GM18502 (cell line): Measurements from ENCODE around the gene CPAMD8.
"Not testable (repeated sequence)": the region's sequence is repeated elsewhere in the genome, so short reads cannot be mapped to it uniquely, and the experiment has no call there.

ENCODE experiments used
- ATAC-seq: cut with Tn5 transposase; IDR thresholded peaks from one replicate; pipeline ENCODE4 v1.9.1; 2021; ENCODE audit warnings: mild to moderate bottlenecking; ENCODE audit not compliant: unreplicated experiment, poor library complexity

CPAMD8 gene

DNA sequence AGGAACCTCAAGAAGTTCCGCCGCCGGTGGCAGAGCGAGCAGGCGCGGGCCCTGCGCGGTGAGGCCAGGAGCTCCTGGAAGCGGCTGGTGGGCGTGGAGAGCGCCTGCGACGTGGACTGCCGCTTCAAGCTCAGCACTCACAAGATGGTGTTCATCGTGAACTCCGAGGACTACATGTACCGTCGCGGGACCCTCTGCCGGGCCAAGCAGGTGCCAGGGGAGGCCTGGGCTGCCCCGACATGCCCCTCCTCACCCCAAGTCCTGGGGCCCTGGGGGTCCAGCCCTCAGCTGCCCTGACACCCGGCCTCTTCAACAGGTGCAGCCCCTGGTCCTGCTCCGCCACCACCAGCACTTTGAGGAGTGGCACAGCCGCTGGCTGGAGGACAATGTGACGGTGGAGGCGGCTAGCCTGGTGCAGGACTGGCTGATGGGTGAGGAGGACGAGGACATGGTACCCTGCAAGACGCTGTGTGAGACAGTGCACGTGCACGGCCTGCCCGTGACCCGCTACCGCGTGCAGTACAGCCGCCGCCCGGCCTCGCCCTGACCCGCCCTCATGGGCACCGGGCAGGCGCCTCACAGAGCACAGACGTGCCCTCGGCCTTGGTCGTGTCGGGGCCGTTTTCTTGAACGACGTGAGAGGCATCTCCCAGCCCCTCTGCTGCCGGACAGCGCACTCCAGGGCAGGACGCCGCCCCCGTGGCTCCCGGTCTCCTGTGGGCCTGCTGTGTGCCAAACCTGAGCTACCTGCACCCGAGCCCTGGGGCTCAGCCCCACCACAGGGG, 148.2 kb downstream of the CPAMD8 start:
- no peak for ATAC-seq

- no peak for ATAC-seq
These were observed 149.0 kb downstream of the CPAMD8 start for GRCh38 chr19:16877581-16877980.

- no peak for ATAC-seq
These were observed 149.7 kb downstream of the CPAMD8 start for GRCh38 chr19:16876904-16877361.

- no peak for ATAC-seq
These were observed 150.7 kb downstream of the CPAMD8 start for GRCh38 chr19:16875584-16876555.

DNA sequence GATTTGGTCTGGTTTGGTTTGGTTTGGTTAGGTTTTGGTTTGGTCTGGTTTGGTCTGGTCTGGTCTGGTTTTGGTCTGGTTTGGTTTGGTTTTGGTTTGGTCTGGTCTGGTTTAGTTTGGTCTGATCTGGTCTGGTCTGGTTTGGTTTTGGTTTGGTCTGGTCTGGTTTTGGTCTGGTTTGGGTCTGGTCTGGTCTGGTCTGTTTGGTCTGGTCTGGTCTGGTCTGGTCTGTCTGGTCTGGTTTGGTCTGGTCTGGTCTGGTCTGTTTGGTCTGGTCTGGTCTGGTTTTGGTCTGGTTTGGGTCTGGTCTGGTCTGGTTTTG, 151.7 kb downstream of the CPAMD8 start:
- ATAC-seq = not testable (repeated sequence)

DNA sequence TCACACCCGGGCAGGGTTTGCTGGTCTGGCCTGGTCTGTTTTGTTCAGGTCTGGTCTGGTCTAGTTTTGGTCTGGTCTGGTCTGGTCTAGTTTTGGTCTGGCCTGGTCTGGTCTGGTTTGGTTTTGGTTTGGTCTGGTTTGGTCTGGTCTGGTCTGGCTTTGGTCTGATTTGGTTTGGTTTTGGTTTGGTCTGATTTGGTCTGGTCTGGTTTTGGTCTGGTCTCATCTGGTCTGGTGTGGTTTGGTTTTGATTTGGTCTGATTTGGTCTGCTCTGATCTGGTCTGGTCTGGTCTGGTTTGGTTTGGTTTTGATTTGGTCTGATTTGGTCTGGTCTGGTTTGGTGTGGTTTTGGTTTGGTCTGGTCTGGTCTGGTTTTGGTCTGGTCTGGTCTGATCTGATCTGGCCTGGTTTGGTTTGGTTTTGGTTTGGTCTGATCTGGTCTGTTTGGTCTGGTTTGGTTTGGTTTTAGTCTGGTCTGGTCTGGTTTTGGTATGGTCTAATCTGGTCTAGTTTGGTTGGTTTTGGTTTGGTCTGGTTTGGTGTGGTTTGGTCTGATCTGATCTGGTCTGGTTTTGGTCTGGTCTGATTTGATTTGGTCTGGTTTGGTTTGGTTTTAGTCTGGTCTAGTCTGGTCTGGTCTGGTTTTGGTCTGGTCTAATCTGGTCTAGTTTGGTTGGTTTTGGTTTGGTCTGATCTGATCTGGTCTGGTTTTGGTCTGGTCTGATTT, 152.2 kb downstream of the CPAMD8 start:
- no peak for ATAC-seq

GRCh38 chr19:16873594-16873993, 153.0 kb downstream of the CPAMD8 start:
- ATAC-seq = no peak

- no peak for ATAC-seq
These were observed 153.9 kb downstream of the CPAMD8 start for GRCh38 chr19:16872728-16873127.

DNA sequence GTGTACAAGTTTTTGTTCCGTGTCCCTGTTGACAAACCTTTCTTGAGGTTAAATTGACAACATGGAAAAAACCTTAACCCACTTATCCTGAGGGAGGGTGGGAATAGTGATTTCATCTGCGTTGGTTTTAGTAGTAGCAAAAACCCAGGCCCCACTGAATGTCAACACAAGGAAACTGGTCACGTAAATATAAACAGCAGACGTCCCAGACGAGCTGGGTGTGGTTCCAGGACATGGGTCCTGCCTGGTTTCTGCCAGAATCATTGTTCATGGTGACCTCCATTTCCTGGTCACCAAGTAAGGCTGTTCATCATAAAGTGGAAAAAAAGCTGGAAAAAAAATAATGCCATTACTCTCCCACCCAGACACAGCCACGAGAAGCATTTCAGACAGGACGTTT, 154.7 kb downstream of the CPAMD8 start:
- no peak for ATAC-seq

GRCh38 chr19:16869331-16869972, 157.2 kb downstream of the CPAMD8 start:
- ATAC-seq = no peak

GRCh38 chr19:16868423-16869130, 158.0 kb downstream of the CPAMD8 start:
- no peak for ATAC-seq

GRCh38 chr19:16867211-16867610, 159.4 kb downstream of the CPAMD8 start:
- ATAC-seq = no peak

DNA sequence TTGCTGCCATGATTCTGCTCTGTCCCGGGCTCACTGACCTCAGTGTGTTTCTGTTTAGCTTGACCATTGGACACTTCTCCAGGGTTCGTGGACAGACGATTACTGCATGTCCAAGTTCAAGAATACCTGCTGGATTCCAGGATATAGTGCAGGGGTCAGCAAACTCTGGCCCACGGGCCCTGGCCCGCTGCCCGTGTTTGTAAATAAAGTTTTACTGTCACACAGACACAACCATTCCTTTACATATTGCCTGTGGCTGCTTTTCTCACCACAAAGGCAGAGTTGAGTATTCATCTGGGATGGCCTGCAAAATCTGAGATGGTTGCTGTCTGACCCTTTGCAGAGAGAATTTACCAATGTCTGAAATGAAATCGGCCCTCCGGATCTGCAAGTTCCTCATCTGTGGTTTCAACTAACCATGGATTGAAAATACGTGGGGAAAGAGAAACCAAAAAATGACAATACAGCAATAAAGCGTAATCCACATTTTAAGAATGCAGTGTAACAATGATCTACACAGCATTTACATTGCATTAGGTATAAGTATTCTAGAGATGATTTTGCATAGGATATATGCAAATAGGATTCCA, 163.7 kb downstream of the CPAMD8 start:
- no peak for ATAC-seq

- no peak for ATAC-seq
These were observed 164.8 kb downstream of the CPAMD8 start for GRCh38 chr19:16861834-16862233.

DNA sequence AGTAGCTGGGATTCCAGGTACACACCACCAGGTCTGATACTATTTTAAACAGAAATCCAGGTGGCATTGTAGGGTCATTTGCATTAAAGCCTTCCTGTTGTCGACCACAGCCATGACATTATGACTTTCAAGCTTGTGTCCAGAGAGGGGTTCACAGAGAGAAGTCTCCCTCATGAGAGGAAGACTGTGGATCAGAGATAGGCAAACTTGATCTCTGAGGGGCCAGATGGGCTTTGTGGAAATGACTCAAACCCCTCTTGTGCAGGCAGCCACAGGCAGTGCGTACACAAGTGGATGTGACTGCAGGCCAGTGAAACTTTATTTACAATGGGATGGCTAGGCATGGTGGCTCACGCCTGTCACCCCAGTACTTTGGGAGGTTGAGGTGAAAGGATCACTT, 165.6 kb downstream of the CPAMD8 start:
- no peak for ATAC-seq

- ATAC-seq = no peak
These were observed 166.5 kb downstream of the CPAMD8 start for GRCh38 chr19:16860118-16860517.

DNA sequence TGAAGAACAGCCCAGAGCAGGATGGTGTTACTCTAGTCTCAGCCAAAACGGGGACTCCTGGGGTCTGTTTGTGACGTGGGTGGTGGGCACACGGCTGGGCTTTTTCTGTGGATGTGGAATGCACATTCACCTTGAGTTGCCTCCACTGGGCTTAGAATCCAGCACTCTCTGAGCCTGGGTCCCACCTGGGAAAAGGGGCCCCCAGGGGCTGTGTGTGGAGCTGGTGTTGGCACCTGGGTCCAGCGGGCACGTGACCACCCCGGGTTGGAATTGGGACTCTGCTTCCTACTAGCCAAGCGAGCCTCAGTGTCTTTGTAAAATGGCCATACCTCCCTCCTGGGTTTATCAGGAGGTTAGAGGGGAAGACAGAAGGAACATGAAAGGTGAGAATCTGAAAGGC, 167.0 kb downstream of the CPAMD8 start:
- no peak for ATAC-seq

DNA sequence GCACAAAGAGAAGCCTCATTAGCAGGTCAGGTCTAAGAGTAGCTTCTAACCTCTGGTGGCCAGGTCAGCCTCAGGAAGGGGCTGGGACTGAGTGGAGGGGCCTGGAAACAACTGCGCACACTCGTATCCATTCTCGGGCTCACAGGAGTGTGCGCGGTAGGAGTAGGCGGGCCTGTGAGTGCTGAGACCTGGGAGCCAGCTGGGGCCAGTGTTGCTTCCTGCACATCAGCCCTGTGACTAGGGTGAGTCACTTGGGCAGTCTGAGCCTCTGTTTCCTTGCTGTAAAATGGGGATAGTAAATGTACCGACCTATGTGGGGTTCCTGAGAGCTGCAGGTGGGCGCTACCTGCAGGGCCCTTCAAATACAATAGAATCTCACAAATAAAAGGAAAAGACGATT, 170.5 kb downstream of the CPAMD8 start:
- ATAC-seq = no peak

DNA sequence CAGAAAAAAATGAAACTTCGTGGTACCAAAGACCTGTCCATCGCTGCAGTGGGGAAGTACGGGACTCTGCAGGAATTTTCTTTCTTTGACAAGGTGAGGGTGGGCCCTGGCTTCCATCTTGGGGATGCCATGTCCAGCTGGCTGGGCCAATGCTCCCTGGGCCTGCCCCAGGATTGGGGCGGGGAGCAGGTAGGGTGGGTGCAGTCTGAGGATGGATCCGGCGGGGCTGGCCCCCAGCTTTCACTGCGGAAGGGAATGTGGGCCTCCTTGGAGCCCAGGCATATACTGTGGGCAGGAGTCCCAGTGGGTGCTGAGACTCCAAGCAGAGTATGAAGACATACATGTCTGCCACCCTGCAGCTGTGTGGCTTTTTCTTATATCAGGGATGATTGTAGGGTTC, 173.5 kb downstream of the CPAMD8 start:
- ATAC-seq = no peak
